ENCODE data around the gene ZEB1.

ZEB1 gene

DNA sequence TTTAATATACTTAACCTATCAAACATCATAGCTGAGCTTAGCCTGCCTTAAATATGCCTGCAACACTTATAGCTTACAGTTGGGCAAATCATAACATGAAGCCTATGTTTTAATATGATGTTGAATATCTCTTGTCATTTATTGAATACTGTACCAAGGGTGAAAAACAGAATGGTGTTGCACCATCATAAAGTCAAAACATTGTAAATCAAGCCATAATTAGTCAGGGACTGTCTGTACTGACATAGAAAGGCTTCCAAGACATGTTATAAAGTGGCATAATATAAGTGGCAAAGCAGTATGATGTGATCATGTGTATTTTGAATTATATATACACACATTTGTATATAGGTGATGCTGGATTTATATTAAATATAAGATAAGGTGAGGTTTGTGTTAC lies 140.0 kb downstream of the ZEB1 start:
- TF ChIP-seq CEBPB (IDR thresholded peaks at IDR 0.05) (no peak), TAF1 (IDR thresholded peaks at IDR 0.05; ENCODE audit: low read depth) (no peak), CREB1 (IDR thresholded peaks at IDR 0.05; ENCODE audit: low read depth) (no peak), YY1 (IDR thresholded peaks at IDR 0.05; ENCODE audit: low read depth) (no peak), EP300 (IDR thresholded peaks at IDR 0.05; ENCODE audit: borderline replicate concordance) (no peak)
- TF ChIP-seq, protein P1, sequence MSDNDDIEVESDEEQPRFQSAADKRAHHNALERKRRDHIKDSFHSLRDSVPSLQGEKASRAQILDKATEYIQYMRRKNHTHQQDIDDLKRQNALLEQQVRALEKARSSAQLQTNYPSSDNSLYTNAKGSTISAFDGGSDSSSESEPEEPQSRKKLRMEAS (IDR thresholded peaks at IDR 0.05): no peak
- TF ChIP-seq, protein P2, sequence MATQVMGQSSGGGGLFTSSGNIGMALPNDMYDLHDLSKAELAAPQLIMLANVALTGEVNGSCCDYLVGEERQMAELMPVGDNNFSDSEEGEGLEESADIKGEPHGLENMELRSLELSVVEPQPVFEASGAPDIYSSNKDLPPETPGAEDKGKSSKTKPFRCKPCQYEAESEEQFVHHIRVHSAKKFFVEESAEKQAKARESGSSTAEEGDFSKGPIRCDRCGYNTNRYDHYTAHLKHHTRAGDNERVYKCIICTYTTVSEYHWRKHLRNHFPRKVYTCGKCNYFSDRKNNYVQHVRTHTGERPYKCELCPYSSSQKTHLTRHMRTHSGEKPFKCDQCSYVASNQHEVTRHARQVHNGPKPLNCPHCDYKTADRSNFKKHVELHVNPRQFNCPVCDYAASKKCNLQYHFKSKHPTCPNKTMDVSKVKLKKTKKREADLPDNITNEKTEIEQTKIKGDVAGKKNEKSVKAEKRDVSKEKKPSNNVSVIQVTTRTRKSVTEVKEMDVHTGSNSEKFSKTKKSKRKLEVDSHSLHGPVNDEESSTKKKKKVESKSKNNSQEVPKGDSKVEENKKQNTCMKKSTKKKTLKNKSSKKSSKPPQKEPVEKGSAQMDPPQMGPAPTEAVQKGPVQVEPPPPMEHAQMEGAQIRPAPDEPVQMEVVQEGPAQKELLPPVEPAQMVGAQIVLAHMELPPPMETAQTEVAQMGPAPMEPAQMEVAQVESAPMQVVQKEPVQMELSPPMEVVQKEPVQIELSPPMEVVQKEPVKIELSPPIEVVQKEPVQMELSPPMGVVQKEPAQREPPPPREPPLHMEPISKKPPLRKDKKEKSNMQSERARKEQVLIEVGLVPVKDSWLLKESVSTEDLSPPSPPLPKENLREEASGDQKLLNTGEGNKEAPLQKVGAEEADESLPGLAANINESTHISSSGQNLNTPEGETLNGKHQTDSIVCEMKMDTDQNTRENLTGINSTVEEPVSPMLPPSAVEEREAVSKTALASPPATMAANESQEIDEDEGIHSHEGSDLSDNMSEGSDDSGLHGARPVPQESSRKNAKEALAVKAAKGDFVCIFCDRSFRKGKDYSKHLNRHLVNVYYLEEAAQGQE (IDR thresholded peaks at IDR 0.05; ENCODE audit: low read depth): no peak

DNA sequence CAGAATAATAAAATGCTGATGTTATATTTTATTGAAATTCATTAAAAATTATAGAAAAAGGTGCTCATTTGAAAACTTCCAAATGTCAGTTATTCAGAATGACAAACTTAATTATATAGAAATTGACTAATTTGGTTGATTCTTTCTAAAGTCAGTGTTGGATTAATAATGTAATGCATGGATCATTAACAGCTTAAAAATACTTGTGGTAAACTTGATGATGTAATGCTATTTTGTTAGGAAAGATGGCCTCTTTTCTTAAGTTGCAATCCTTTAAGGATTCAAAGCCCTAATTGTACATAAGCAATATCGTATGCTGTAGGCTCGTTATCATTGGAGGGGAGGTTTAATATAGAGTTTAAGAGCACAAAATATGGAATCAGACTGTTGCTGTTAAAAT lies 141.2 kb downstream of the ZEB1 start:
- TF ChIP-seq CREB1 (IDR thresholded peaks at IDR 0.05; ENCODE audit: low read depth): no peak
- TF ChIP-seq NFIC (IDR thresholded peaks at IDR 0.05): no peak
- no peak for TF ChIP-seq TAF1 (IDR thresholded peaks at IDR 0.05; ENCODE audit: low read depth)
- TF ChIP-seq EGR1 (IDR thresholded peaks at IDR 0.05): no peak
- TF ChIP-seq EP300 (IDR thresholded peaks at IDR 0.05; ENCODE audit: borderline replicate concordance): no peak

DNA sequence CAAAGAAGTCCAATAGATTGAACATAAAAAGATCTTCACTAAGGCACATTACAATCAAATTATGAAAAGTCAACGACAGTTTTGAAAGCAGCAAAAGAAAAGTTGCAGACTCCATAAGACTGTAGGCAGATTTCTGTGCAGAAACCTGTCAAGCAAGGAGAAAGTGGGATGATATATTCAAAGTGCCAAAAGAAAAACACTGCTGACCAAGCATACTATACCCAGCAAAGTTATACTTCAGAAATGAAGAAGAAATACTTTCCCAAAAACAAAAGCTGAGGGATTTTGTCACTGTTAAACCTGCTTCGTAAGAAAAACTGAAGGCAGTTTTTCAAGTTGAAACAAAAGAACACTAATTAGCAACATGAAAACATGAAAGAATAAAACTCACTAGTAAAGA lies 145.5 kb downstream of the ZEB1 start:
- TF ChIP-seq, protein P3, sequence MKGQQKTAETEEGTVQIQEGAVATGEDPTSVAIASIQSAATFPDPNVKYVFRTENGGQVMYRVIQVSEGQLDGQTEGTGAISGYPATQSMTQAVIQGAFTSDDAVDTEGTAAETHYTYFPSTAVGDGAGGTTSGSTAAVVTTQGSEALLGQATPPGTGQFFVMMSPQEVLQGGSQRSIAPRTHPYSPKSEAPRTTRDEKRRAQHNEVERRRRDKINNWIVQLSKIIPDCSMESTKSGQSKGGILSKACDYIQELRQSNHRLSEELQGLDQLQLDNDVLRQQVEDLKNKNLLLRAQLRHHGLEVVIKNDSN (IDR thresholded peaks at IDR 0.05): no peak
- TF ChIP-seq FOXM1 (IDR thresholded peaks at IDR 0.05; ENCODE audit: borderline replicate concordance, low read depth) (no peak), NFIC (IDR thresholded peaks at IDR 0.05) (no peak), RAD21 (IDR thresholded peaks at IDR 0.05; ENCODE audit: low read depth) (no peak), EGR1 (IDR thresholded peaks at IDR 0.05) (no peak), CREB1 (IDR thresholded peaks at IDR 0.05; ENCODE audit: low read depth) (no peak), CEBPB (IDR thresholded peaks at IDR 0.05) (no peak), TEAD4 (IDR thresholded peaks at IDR 0.05) (no peak), ZBTB7A (IDR thresholded peaks at IDR 0.05; ENCODE audit: low read depth) (no peak), TCF12 (IDR thresholded peaks at IDR 0.05; ENCODE audit: low read depth) (no peak), YY1 (IDR thresholded peaks at IDR 0.05; ENCODE audit: low read depth) (no peak), TAF1 (IDR thresholded peaks at IDR 0.05; ENCODE audit: low read depth) (no peak), EP300 (IDR thresholded peaks at IDR 0.05; ENCODE audit: borderline replicate concordance) (no peak)
- TF ChIP-seq, protein P1 (IDR thresholded peaks at IDR 0.05): no peak
- TF ChIP-seq, protein P2 (IDR thresholded peaks at IDR 0.05; ENCODE audit: low read depth): no peak

DNA sequence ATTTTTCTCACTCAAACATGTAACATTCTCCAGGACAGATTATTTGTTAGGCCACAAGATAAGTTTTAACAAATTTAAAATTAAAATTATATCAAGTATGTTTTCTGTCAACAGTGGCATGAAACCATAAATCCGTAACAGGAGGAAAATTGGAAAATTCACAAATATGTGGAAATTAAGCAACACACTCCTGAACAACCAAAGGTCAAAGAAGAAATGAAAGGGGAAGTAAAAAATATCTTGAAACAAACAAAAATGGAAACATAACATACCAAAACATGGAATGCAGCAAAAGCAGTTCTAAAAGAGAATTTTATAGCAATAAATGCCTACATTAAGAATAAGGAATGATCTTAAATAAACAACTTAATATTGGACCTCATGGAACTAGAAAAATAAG lies 147.3 kb downstream of the ZEB1 start:
- TF ChIP-seq NFIC (IDR thresholded peaks at IDR 0.05) (no peak), EP300 (IDR thresholded peaks at IDR 0.05; ENCODE audit: borderline replicate concordance) (no peak), RAD21 (IDR thresholded peaks at IDR 0.05; ENCODE audit: low read depth) (no peak), CREB1 (IDR thresholded peaks at IDR 0.05; ENCODE audit: low read depth) (no peak), YY1 (IDR thresholded peaks at IDR 0.05; ENCODE audit: low read depth) (no peak), EGR1 (IDR thresholded peaks at IDR 0.05) (no peak), TEAD4 (IDR thresholded peaks at IDR 0.05) (no peak), TAF1 (IDR thresholded peaks at IDR 0.05; ENCODE audit: low read depth) (no peak), ZBTB7A (IDR thresholded peaks at IDR 0.05; ENCODE audit: low read depth) (no peak), TCF12 (IDR thresholded peaks at IDR 0.05; ENCODE audit: low read depth) (no peak), CEBPB (IDR thresholded peaks at IDR 0.05) (no peak), FOXM1 (IDR thresholded peaks at IDR 0.05; ENCODE audit: borderline replicate concordance, low read depth) (no peak)
- TF ChIP-seq, protein P2 (IDR thresholded peaks at IDR 0.05; ENCODE audit: low read depth): no peak
- TF ChIP-seq, protein P3 (IDR thresholded peaks at IDR 0.05): no peak
- TF ChIP-seq, protein P1 (IDR thresholded peaks at IDR 0.05): no peak
